HG02623 (cell line): ENCODE data around the gene LHX8.
"Not testable (repeated sequence)": the region's sequence is repeated elsewhere in the genome, so short reads cannot be mapped to it uniquely, and the experiment has no call there.

Source experiments
- ATAC-seq: cut with Tn5 transposase; IDR thresholded peaks from one replicate; pipeline ENCODE4 v1.9.1; 2021; ENCODE audit warnings: moderate library complexity; ENCODE audit not compliant: unreplicated experiment

Gene LHX8

DNA sequence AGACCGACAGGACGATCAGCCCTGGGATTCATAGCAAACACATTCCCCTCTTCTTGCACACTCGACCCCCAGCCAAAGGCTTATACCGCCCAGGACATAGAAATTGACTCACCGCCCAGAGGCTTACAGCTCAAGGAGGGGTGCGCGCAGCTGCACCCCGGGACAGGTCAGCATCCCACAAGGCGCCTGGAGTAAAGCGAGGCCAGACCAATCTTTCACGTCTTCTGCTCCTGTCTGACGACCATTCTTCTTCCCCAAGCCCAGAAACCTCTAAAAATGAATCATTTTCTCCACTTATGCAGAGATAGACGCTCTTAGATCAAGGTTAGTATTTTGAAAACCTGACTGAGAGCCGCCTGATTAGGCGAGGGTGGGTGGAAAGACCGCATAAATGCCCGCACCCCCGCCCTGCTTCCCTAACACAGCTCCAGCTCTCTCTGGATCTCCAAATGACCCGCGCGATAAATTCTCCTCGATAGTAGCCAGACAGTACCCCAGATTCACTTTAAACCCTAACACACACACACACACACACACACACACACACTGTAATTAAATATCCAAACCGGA lies 1.9 kb upstream of the LHX8 start:
- no peak for ATAC-seq

DNA sequence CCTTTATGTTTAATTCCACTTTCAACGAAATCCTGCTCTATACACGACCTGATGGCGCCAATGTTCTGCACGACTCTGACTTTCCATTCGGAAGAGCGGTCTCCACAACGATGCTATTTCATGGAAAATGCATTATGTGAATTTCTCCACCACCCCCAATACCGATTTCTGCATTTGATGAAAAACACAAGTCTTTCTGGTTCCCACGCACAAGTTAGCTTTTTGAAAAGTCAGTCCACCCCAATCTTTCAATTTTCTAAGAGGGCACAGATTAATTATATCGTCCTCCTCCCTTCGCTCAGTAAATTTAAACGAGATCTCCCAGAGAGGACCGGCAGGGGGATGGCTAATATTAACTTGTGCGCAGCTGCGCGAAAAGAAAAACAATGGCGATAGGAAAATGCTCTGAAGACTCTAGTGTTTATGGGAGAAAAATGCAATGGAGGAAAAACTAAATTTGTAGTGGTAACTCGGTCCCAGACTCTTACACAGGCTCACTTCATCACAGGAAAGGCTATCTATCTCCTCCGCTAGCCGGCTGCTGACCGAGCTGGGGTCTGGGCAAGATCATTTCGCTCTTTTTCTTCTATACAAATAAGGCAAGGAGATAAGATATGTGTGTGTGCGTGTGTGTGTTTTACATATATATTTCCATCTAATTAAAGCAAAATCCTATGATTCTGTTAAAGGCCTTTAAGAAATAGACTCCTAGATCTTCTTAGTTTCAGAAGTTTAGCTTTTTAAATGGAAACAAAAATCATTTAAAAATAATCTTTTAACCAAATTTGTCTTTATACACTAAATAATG lies 1.2 kb upstream of the LHX8 start:
- ATAC-seq: no peak

DNA sequence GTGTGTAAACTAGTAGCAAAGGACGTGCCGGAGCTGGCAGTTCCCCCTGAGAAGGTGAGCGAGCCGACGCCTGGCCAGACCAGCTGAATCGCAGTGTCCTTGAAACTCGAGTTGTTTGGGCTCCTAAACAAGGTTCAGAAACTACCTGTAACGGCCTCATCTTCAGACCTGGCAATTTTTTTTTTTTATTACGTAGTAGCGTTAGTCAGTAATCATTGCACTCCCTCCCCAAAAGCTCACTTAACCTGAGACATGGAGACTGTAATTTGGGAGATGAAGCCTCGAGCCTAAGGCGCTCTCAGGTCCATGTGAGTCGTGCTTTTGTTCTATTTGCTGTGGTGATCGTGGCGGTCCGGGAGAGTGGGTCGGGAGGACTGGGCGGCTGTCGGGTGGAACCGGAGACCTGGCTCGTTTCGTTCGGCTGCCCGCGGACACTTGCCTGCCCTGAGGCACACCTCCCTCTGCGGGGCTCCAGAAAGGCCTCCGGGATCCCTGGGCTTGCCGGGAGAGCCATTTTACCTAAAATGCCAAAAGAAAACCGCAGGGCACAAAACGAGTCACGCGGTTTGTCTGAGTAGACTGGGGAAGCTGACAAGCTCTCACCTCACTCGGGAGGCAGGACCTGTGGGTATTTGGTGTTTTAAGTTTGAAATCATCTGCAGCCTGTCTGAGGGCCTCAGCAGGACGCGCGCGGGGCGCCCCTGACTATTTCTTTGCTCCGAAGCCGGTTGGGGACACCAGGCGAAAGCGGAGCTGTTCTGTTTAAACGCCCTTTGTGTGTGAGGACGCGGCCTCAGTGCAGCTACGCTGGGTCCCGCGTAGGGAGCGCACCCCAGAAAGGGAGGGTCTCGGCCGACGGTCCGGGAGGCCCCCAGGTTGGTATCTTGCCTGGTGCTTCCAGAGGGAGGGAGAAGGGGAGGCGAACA lies 722 bp downstream of the LHX8 start:
- no peak for ATAC-seq

DNA sequence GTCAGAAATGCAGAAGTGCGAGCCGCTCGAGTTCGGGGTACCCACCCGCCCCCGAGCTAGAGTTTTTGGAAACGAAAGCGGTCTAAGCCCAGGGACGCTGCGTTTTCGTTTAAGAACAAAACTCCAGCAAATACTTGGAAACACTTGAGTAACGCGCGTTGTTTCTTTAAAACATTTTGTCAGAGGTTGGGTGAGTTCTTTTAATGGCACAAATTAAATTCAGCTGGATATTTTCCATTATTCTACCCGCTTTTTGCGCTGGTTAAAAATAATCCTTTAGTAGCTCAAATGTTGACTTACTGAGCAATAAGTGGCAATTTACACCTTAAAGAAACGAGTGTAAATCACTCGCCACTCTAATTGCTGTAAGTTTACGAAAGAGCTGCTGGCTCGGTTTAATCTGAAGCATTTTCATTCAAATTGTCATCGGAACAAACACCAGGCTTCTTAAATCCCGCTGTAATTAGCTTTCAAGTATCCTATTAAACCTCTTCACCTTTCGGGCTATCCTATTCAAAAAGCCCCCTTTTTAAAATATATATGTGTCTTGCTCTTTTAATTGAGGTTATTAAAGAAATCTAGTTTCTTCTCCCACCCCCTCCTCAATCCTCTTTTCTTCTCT lies 1.5 kb downstream of the LHX8 start:
- no peak for ATAC-seq

DNA sequence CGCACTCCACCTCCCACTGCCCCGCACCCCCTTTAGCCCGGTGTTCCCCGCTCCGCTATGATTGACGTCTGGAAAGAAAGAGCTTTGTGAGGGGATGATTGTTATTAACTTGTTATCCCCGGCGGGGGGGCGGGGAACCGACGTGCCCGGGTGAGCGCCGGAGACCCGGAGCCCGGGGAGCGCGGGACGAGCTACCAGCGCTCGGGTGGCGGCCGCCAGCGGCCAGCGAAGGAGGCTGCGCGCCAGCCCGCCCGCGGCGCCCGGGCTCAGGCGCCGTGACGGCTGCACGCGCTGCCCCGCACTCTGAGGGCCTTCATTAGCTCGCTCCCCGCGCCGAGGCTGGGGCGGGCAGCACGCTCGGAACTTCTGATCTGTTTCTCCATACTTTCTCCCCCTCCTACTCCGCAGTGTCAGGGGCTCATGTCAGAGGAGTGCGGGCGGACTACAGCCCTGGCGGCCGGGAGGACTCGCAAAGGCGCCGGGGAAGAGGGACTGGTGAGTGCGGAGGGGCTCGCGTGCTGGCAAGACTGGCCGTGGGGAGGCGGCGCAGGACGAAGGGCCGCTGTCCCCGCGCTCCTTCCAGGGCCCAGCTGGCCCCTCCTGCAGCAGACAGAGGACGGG lies 2.1 kb downstream of the LHX8 start:
- ATAC-seq: no peak

DNA sequence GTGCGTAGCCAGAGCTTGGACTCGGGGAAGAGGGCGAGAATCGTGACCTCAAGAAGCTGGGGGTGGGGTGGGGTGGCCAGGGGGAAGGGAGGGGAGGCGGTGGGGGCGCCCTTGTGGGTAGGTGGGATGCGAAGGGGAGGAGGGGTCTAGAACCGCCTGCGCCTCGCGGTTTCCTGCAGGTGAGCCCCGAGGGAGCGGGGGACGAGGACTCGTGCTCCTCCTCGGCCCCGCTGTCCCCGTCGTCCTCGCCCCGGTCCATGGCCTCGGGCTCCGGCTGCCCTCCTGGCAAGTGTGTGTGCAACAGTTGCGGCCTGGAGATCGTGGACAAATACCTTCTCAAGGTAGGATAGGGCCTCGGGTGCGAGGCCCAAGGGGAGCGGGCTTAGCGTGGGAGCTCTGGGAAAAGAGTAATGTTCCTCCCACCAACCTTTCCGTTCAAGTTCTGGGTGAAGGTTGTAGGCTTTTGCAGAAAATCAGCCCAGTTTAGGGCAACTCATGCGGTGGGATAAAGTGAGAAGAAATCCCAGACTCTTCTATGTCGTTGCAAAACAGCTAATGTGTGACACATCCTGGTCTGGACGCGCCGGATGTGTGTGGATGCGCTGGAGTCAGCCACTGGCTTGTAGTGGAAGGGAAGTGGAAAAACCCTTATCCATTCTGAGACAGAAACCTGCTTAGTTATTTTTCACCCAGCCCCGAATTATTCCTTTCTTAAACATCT lies 2.9 kb downstream of the LHX8 start:
- ATAC-seq: no peak

DNA sequence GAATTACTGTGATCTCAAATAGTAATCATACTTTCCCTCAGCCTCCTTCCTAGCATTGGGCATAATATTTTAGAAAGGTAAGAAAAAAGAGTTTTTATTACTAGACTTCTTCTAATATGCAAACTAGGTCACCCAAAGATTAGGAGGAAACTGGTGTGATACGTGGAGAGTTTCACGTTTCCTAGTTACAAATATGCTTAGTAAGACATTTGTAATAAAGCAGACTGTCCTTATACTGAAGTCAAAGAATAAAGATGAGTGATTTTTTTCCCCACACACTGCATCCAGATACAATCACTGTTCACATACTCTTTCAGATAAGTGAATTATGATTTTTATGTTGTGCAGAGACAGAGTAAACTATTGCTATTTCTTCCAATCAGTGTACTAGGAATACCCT lies 17.9 kb downstream of the LHX8 start:
- no peak for ATAC-seq

DNA sequence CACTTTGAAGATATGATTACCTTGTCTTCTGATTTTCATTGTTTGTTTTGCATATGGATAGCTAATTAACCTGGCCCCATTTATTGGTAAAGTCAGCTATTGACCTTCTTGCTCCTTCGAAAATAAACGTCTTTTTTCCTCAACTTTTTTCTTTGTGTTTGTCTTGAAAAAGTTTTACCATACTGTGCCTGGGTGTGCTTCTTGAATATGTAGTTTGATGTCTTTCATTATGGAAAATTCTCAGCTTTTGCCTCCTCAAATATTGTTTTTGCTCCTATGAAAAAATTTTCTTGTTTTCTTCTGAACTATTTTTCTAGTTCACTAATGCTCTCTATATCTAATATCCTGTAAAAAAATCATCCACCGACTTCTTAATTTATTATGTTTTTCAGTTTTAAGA lies 25.0 kb downstream of the LHX8 start:
- no peak for ATAC-seq

DNA sequence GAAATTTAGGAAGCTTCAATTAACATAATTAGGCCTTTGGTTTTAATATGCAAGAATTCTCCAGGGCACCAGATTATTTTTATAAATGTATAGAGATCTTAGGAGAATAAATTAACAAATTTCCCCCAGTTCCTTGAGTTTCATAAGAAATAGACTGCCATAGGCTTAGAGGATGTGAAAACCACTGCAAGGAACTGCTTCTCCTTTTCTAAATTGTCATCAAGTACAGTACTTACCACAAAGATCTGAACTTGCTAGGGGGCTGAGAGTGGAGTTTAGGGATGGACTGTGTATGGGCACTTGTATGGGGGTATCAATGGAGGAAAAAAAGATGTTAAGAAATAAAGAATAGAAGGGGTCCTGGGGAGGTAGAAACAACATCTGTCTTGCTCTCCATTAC lies 31.1 kb downstream of the LHX8 start:
- ATAC-seq: peak; percentile 48

DNA sequence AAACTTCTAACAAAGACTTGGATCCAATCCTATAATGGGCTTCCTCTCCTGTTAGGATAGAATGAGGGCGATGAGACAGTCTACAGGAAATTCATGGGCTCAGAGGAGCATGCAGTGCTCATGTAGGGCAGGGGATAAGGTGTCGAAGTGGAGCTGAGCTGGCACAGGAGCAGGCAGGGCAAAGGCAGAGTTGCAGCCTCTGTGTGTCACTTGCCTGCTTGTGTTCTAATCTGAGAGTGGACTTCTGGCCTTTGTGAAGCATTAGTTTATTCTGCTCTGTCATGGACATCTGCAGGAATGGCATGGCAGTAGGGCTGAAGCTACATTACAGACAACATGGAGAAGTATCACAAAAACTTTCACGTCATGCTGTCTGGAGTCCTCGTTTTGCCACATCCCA lies 32.6 kb downstream of the LHX8 start:
- no peak for ATAC-seq

DNA sequence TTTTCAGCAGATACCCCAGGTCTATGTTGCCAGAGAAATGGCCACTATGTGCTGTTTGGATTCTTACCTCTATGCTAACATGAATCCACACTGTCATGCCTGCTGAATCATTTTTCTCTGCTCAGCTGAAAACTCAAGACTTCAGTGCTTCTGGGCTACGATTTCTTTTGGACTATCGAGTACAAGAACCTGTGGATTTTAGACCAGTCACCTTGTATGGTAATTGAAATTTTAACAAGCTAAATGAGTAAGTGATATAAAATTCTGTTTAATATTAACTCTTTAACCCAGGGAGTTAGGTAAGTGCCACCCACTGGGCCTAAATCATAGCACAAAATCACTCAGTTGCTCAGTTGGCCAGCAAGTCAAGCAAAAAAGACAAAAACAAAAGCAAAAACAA lies 35.8 kb downstream of the LHX8 start:
- no peak for ATAC-seq

DNA sequence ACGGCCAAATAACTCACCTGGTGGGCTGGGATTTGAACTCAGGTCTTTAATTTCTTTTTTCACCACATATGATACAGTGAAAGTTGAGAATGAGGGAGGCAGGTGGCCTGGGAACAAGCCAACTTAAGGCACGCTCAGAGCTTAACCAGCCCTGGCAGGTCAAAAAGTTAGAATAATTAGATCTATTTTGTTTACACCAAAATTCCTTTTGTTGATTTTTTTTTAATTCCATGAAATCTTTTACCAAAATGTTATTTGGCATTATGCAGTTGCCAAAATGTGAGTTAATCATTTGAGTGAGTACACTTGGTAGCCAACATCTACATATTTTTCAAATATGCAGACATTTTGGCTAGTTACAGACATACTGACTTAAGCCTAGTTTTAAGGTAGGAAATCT lies 36.8 kb downstream of the LHX8 start:
- ATAC-seq: no peak

DNA sequence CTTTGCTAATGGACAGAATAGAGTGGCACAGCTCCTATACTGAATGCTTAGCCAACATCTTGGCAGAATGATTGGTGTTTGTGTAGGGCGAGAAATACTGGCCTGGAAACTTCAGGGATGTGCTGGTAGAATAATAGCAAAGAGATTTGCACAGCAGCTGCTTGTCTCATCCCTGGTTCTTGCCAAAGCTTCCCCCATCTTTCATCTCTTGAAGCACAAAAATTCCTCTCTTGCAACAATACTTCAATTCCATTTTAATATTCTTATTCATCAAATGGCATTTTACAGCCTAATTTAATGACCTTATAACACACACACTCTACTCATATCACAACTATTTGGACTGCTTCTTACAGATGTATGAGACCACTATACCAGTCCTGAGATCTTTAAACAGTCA lies 37.7 kb downstream of the LHX8 start:
- no peak for ATAC-seq

DNA sequence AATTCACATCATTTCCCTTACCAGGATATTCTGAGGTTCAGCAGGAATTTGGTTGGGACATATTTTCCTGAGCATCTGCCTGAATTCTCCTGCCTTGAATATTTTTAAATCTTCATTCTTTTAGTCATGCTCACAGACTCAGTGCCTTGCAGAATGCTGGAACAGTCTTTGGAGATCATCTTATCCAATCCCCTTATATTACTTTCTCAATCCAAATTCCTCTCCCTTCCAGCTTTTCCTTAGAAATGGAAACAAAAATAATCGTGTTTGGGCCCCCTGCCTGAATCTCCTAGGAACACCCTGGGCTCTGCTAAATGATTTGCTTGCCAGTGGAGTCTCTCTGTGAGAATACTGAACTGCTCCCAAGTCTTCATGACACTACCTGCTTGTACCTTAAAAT lies 38.4 kb downstream of the LHX8 start:
- ATAC-seq: no peak

DNA sequence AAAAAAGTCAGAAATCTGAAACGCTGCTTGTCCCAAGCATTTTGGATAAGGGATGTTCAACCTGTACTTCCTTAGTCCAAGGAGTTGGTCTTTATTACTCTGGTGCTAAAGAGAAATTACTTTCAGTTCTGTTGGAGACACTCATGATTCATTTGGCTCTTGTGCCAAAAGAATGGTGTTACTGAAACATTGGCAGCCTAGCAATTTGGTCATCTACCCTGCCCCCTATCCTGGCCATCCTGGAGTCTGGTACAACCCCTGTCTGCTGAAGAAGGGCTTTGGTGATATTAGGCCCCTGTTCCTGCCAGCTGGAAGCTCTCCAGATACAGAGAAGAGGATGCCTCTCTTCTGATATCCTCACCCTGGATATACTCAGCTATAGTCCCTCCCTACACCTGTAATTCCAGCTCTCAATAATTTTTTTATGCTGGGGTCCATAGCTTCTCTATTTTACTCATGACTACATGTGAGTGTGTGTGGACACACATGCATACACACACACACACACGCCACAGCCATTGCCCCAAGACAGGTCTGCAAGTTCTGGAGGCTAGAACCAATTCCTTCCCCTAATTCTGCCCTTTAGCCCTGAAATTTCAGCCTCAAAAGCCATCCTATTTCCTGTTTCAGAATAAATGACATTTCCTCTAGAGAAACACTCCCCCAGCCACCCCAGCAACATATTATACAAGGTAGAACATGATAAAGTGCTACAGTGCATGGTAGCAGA lies 40.0 kb downstream of the LHX8 start:
- ATAC-seq: no peak

DNA sequence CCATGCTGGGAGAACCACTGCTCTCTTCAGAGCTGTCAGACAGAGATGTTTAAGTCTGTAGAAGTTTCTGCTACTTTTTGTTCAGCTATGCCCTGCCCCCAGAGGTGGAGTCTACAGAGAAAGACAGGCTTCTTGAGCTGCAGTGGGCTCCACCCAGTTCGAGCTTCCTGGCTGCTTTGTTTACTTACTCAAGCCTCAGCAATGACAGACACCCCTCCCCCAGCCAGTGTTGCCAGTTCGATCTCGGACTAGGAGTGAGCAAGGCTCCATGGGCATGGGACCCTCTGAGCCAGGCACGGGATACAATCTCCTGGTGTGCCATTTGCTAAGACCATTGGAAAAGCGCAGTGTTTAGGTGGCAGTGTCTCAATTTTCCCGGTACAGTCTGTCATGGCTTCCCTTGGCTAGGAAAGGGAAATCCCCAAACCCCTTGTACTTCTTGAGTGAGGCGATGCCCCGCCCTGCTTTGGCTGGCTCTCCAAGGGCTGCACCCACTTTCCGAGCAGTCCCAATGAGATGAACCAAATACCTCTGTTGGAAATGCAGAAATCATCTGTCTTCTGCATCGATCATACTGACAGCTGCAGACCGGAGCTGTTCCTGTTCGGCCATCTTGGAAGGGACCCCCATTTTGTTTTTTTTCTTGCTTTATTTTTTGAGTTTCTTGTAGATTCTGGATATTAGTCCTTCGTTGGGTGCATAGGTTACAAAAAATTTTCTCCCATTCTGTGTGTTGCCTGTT lies 47.2 kb downstream of the LHX8 start:
- not testable (repeated sequence) for ATAC-seq

DNA sequence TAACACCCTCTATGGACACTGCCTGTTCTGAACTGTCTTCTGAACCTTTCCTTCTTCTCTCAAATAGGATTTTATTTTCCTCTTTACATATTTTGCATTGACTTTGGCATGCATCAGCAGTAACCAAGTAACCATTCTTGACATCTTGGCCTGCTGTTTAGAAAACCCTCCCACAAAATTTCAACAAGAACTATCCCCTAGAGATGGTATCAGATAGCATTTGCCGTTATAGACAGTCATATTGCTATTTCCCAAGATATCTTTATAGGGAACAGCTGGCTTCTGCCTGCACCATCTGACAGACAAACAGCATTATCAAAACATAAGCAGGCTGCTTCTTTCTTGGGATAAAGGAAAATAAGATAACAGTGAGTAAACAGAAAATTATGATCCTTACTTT lies 54.7 kb downstream of the LHX8 start:
- ATAC-seq: no peak

DNA sequence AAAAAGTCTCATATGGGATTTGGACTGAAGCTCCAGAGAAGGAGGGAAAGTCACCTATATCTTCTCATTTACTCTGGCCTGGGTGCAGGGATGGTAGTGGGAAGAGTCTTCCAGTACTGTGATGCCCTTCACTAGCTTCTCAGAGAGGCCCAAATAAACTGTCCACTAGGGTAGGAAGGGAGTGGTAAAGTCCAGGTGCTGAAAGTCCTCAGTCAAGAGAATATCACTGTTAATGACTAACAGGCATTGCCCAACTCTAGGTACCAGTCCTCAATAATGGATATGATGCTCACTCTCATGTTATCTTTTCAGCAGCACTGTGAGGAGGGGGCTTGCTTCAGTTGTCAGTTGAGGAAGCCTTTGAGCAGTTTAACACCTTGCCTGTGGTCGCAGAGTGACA lies 64.0 kb downstream of the LHX8 start:
- no peak for ATAC-seq

DNA sequence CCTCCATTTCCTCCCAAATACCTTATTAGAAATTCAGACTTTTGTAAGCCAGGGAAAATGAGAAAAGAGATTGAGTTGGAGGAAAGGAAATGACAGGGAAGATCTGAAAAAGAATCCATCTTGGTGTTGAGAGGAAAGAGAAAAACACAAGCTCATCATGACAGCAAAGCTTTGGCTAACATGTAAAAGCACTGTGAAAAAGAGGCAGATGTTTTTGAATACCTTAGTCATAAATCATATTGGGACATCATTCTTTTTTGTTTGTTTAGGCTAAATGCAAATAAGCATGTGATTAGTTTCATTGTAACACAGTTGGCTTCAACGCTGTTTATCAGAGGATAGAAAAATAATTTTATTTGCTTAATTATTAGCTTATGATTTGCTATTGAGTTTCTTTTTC lies 64.6 kb downstream of the LHX8 start:
- ATAC-seq: no peak
